ENCODE data around the gene B3GALT5.

B3GALT5 gene

DNA sequence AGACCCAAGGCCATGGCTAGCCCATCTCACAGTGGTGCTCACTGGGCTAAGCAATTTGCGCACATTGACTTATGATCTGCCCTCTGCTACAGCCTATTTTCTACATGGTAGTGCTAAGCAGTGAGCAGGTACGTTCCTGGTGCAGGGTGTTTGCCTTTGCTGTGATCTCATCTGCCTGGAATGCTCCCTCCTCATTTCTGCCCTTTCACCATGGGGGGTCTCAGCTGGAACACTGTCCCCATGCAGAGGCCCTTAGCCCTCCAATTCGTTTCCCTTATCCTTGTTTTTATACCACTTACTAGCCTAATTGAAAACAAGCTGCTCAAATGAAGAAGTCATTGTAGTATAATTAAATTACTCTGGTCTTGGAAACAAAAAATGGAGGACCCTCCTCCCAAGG, 2.0 kb upstream of the B3GALT5 start:
- no peak for DNase-seq

DNA sequence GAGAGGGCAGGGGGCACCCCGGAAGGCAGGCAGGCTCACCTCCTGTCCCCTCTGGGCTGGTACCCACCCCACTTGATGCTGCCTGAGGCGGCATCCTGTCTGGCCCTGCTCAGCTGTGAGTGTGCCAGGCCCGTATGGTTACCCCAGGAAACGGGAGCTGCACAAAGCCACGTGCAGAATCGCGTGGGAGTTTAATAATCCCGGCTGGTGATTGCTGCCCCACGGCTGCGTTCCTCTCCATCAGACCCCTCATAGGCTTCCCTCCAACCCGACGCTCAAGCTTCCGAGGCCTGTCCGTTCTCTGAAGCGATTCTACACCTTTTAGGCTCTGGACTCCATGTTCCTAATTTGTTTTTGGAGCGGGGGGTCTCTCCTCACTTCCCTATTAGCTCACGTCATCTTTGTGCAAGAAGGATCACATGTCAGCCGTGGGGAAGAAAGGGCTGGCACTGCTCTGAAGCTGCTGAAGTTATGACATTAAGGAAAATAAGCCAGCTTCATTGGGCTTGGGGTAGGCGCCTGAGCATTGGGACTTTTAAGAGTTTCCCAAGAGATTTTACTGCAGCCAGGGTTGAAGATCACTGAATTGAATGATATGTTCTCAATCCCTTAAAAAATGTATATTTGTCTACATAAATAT, 1.1 kb upstream of the B3GALT5 start:
- no peak for DNase-seq

DNA sequence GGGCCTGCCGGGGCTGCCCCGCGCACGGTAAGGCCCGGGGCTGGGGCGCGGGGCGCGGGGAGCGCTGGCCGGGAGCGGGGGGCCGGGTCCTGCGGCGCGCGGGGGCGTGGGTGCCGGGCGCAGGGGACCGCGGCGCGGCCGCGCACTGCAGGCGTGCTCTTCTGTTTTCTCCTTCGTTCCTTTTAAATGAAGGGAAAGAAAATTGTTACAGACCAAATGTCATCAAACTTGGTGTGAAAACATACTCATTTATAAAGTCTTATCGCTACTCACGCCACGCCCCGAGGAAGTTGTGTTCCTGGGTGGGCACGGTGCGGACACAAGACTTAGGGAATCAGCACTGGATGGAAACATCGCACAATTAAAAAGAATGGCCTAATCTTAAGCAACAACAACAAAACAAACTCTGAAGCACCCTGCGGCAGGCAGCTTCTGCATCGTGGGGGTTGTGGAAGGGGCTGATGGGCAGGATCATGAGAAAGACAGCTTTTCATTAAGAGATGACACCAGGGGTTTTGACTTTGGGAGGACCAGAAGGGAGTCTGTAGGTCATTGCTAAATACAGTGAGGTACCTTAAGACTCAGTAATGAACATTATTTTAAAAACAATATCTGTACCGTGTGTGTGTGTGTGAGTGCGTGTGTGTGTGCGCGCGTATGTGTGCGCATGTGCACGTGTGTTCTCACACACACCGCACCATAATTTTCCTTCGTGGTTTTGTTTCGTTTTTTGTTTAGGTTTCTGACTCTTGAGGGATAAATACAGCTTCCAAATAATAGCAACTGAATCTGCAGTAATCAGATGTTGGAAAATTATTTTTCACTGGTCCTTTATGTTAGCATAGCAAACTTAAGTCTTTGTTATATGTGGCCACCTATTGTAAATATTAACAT, 548 bp downstream of the B3GALT5 start:
- no peak for DNase-seq

DNA sequence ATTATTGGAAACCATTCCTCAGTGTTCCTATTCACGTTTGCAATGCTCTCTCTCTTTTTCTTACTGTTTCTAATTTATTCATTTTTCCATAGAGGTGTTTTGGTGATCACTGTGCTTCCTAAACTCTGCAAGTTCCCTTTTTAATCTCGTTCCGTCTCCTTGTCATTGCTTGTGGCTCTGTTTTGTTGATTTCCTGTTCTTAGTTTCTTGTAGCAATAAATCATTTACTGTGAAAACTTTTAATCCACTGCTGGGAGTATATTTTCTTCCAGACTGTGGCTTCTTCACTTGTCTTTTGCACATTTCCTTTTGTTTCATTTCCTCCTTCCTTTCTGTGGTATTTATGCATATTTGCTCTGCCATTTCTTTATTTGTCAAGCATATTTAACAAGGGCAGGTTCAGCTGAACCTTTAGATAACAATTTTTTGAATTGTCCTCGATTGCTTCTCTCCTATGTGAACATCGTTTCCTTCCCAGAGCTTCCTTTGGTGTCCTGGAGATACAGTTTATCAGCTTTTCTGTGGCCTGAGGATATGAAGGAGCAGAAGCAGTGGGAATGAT, 3.6 kb downstream of the B3GALT5 start:
- DNase-seq: no peak

DNA sequence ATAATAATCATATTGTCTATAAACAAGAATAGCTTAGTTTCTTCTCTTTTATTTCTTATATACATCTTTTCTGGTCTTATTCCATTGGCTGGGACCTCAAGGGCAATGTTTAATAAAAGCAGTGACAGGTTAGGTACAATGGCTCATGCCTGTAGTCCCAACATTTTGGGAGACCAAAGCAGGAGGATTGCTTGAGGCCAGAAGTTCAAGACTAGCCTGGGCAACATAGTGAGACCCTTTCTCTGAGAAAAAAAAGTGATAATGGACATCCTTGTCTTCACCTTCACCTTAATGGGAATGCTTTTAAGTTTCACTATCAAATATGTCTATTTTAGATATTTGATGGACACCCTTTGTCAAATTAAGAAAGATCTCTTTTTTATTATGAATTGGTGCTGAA, 8.1 kb downstream of the B3GALT5 start:
- DNase-seq: no peak

DNA sequence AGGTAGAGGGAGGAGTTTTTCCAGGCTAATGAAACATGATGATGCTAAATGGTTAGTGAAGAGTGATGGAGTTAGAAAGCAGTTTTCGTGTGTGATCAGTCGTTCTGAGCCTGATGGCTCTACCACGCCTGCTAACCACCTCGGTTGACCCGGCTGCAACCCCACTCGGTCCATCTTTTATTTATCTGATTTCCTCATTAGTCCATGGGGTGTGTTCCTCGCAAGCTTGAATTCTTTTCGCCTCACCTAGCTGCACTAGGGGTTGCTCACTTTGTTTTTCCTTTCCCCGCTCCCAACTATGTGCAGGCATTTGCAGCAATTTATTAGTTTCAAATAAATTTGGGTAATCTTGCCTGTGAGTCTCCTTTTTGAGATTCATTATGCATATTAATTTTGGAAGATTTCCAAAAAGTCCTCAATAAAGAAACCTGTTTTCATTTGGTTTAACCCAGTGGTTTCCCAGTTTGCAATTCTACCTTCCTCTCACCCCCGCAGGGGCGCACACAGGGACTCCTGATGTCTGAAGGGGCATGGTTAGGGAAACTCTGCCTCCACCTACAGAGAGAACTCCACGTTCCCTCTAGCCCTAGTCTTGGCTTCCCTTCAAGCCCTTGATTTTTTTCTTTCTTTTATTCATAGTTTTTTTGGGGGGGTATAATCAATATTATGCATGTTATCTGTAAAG, 12.6 kb downstream of the B3GALT5 start:
- no peak for DNase-seq

DNA sequence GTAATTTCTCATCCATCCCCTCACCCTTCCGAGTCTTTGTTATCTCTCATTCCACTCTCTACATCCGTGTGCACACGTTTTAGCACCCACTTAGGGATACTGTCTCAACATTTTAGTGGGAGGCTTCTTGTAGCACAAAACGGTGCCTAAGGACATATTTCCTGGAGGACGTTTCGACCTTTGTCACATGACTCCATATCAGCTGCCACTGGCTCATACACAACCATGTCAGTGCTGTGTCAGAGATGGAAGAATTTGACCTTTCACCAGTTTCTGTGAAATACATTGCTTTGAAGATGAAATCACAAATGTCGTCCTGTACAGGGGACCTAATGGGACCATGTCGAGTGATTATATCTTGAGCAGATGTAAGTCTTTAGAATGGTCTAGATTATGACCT, 15.6 kb downstream of the B3GALT5 start:
- no peak for DNase-seq

DNA sequence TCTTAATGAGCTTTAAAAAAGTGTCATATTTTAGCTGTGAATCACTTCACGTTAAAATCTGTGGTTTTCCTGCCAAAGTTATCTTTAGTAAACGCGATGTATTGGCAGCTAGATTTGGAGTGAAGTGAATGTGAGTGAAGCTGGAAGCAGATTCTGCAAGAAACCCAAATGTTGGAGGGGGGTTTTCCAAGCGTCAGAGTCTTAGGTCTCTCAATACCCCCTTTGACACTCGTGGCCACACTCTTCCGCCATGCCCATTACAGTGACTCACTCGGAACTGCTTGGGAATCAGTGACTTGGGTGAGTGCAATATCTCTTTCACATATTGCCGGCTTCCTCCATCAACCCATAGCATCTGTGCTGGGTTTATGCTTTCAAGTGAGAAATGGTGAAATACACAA, 17.5 kb downstream of the B3GALT5 start:
- DNase-seq: no peak

DNA sequence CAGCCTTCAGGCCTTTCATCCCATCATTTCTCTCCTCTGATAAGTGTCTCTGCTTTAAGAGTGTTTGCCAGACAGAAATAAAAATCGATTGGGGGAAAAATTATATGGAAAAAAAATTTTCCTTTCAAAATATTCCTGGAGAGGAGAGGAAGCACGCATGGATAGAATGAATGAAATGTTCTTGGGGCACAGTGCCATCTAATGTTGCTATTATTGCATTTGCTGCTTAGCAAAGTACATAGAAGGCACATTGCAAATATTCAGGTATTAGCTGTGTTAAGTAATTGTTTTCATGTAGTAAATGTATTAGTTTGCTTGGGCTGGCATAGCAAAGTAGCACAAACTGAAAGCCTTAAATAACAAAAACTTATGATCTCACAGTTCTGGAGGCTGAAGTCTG, 18.1 kb downstream of the B3GALT5 start:
- DNase-seq: no peak

DNA sequence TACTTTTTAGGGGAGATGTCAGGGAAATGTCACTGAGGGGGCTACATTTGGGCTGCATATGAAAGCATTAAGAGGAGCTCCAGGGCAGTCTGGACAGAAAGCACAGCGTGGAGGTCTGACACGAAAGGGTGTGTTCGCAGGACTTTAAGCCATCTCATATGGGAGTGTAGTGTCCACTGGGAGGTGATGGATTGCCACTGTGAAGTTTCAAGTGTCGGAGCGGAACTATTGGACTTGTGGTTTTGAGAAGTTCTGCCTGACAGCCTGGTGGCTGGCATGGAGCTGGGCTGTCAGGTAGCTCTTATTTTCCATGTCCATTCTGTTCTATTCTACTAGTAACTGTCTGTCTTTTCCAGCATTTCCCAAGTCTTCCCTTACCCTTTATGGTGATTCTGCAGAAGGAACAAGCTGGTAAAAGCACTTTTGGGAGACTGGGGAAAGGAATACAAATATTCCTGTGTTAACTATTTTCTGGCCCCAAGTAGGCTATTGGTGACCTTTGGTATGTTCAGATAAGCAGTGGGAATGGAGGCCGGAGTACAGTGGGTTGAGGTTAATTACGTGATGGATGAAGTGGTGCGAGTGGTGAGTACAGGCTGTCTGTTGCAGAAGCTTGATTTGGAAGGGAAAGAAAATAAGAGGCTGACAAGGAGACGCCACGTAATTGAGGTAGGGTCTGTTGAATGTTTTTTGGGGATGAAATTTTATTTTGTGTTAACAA, 19.3 kb downstream of the B3GALT5 start:
- no peak for DNase-seq

DNA sequence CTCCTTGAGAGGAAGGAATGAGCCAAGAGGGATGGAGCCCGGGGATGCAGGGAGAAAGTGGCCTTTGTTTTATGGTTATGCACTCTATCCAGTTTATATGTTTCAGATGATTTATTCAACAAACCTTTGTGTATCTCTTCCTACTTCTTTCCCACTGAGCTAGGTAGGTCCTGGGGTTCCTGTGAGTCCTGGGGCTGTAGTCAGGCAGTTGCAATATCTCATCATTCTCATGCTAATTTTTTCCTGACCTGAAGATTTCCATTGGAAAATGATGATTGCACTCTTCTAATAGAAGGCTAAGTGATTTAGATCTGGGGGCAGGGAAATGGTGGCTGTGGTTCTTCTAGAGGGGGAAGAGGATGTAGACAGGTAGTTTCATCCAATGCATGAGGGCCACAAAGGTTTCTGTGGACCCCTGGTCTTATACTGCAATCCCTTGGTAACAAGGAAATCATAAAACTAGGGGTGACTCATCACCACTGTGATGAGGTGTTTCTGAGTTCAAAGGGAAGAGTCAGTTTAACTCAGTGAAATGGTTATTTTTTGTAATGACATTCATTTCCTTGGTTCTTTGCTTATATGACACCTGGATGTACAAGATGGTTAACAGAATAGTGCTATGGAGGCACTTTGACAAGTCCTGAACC, 20.2 kb downstream of the B3GALT5 start:
- no peak for DNase-seq

DNA sequence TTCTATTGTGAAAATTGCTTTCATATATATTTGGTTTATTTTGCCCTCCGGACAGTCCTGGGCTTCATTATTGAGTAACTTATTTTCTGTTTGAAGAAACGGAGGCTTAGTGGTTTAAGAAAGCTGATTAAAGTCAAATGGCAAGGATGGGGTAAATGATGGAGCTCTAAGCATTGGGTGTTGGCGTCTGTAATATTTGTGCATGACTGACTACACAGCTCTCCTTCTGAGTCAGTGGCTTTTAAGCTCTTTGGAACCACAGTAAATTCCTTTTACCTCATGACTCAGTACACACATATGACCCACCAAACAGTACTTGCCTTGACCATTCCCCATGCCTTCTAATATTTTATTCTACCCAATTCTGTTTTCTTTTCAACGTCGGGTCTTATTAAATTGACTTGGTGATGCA, 21.0 kb downstream of the B3GALT5 start:
- no peak for DNase-seq

DNA sequence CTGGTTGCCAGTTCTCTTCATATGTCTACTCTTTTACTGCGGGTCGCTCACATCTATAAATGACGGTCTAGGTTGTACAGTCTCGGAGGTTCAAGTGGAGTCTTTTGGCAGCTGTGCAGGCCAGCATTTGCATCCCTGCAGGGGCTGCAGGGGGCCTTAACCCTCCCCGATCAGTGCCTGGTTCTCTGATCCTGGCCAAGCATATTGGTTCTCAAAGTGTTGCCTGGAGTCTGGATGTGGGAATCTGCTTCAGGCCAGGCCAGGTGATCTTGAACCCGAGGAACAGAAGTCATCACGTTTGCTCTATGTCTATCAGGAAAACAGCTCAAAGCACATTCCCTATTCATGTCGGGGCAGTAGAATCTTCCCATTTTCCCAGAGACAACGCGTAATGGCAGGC, 21.8 kb downstream of the B3GALT5 start:
- DNase-seq: no peak

DNA sequence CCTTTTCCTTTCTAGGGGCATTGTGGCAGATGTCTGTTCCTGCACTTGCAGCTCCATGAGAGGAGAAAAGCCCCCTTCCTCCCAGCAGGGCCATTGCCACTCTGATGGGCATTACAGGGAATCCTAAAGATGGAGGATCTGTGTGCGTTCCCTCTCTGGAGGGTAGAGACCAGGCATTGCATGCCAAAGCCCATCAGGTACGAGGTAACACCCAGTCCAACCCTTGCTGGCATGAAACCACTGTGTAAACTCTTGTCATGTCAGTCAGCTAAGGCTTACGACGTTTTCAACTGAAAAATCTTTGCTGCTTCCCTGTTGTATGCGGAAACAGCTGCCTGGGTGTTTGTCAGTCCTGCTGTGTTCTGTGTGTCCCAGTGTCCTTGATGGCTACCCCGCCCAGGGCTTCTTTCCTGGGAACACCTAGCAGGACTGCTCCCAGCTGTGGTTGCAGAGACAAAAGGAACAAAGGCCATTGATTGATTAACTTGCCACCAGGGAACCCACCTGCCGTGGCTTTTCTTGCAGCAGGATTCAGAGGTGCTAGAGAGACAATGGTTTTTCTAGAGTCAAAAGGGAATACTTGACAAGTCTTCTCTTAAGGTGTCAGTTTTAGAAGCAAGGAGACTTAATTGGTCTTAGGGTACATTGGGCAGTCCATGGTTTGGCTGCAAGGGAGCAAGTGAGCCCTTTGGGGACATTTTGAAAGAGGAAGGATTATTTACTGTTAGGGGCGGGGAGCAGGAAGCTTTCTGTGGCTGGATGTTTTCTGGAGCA, 24.6 kb downstream of the B3GALT5 start:
- peak; percentile 68 for DNase-seq

DNA sequence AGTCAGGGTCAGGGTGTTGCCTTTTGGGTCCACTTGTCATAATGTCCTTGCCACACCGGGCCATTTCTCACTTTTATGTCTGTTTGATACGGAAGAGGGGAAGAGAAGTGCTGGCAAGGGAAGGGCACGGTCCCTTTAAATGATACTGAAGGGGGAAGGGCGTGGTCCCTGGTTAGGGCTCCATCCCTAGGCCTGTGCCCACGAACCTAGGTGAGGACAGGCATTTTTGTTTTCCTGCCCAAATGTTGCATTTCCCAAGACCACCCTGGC, 25.2 kb downstream of the B3GALT5 start:
- DNase-seq: no peak

DNA sequence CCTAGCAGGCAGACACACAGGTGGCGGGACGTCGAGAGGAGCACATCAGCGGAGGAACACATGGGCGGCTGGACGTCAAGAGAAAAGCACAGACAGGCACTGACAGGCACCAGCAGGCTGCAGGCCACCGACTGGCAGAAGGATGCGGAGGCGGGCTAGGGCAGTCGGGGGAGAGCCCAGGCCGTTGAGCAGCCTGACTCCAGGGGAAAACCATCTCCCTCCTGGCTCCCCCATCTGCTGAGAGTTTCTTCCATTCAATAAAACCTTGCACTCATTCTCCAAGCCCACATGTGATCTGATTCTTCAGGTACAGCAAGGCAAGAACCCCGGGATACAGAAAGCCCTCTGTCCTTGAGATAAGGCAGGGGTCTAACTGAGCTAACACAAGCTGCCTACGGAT, 25.5 kb downstream of the B3GALT5 start:
- DNase-seq: no peak

DNA sequence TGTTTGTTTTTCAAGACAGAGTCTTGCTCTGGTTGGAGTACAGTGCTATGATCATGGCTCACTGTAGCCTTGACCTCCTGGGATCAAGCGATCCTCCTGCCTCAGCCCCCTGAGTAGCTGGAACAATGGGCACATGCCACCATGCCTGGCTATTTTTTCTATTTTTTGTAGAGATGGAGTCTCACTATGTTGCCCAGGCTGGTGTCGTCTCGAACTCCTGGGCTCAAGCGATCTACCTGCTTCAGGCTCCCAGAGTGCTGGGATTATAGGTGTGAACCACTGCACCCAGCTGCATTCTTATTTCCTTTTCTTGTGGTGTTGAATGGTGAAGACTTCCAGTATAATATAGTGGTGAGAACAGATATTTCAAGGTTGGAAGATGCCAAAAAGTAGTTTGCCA, 28.0 kb downstream of the B3GALT5 start:
- DNase-seq: no peak

DNA sequence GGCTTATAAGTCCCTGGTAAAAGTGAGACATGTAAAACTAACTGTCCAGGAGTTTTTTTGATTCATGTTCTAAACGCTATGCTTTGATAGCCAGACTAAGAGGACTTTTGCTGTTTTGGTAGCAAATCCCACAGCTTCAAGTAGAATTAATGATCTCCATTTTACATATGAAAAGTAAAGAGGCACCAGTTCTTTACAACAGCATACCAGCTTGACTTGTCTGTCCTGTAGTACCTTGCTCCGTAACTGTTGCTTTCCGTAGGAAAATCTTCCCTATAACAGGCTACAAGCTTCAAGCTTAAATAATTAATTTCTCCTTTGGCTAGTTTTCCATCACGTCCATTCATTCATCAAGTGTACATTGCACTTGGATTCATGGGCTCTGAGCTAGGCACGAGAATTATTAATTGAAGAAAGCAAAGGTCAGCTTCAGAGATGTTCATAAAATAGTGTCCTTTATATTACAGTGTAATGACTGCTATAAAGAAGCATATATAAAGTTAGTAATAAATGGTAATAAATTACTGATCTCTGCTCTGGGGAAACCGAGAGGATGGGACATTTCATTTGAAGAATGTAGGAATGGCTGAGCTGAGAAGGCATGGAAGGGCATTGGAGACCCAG, 29.2 kb downstream of the B3GALT5 start:
- DNase-seq: no peak

DNA sequence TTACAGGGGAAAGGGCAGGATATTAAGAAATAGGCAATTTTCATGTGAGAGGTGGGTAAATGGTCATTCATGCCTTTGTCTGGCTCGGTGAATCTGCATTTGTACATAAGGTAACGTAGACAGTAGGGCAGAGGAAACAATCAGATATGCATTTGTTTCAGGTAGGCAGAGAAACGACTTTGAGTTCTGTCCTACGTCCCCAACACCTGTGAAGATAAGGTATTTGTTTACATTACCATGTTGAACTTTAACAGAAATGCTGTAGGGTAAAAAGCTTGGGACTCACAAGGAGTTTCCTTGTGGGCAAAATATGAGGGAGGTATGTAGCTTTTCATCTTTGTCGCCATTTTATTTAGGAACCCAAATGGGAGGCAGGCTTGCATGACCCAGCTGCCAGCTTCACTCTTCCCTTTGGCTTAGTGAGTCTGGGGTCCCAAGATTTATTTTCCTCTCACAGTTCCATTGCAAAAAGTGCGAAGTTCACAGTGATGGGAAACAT, 31.4 kb downstream of the B3GALT5 start:
- no peak for DNase-seq

DNA sequence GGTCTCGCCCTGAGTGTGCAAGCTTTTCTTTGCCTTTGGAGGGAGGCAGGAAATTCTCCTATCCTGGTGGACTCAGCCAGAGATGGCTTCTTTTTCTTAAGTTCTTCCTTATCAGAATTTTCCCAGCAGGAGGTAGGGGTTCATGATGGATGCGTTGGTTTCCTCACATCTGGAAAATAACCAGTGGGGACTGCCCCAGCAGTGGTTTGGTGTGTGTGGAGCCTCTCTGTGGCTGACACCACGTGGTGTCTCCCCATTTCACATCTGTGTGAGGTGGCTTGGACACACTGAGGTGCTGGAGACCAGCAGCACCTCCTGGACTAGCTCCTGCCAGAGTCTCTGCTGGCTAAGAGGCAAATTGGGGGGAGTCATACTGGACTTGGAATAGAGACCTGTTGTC, 32.6 kb downstream of the B3GALT5 start:
- DNase-seq: no peak

DNA sequence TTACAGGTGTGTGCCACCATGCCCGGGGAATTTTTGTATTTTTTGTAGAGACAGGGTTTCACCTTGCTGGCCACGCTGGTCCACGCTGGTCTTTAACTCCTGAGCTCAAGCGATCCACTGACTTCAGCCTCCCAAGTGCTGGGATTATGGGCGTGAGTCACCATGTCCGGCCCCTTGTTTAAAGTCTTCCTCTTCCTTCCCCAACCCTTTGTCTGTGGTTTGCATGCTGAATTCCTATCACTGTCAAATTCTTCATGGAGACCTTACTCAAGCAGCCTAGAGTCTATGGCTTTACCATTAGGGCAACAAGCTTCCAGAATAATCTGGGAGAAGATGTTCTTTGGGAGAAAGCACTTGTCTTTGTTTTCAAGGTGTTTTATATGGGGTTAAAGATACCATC, 34.7 kb downstream of the B3GALT5 start:
- DNase-seq: no peak
